ENCODE measurements around the gene PDE12. TPM values are rescaled to one million over a fixed set of nuclear protein-coding genes. Genes with fewer than 3 reads are reported as not detected.

PDE12 gene
- total and polyA plus RNA-seq, 2 donors, result 5.7 to 9.5 TPM

- Histone ChIP-seq H3K27ac (ENCODE audit: low read depth in 1 of 2, low read length in 1 of 2) (no peak overlapping the region), H3K4me3 (ENCODE audit: low read length in 2 of 2) (no peak overlapping the region), H3K27me3 (ENCODE audit: control insufficient read depth in 2 of 2, insufficient read depth in 1 of 2, low read length in 1 of 2) (peaks cover 0 to 3% of the 10 kb centered on the region in 2 donors), H3K36me3 (ENCODE audit: control insufficient read depth in 2 of 2, insufficient read depth in 2 of 2, low read length in 1 of 2) (no peaks in the 10 kb centered on the region), H3K4me1 (ENCODE audit: control insufficient read depth in 2 of 2, insufficient read depth in 2 of 2, low read length in 2 of 2) (peaks cover 0 to 4% of the 10 kb centered on the region in 2 donors), H3K9me3 (ENCODE audit: control insufficient read depth in 2 of 2, insufficient read depth in 1 of 2, low read length in 1 of 2) (no peaks in the 10 kb centered on the region)
- whole genome bisulfite sequencing, result 98% methylated on average over 1 of the region's 1 CpG
- DNase-seq (ENCODE audit: low read depth in 6 of 9, low spot score in 9 of 9), result no peak
Measured at GRCh38 chr3:57546616-57547015, 9.5 kb upstream of the PDE12 start.

GRCh38 chr3:57555306-57555705 is 768 bp upstream of the PDE12 start:
- 35% methylated on average over 8 of the region's 8 CpGs for WGBS
- Histone ChIP-seq H3K27me3 (ENCODE audit: control insufficient read depth in 2 of 2, insufficient read depth in 1 of 2, low read length in 1 of 2) (no peaks in the 10 kb centered on the region), H3K36me3 (ENCODE audit: control insufficient read depth in 2 of 2, insufficient read depth in 2 of 2, low read length in 1 of 2) (peaks cover 0 to 8% of the 10 kb centered on the region in 2 donors), H3K27ac (ENCODE audit: low read depth in 1 of 2, low read length in 1 of 2) (peak overlapping the region; percentile 84 to 93), H3K4me1 (ENCODE audit: control insufficient read depth in 2 of 2, insufficient read depth in 2 of 2, low read length in 2 of 2) (peaks cover 14 to 18% of the 10 kb centered on the region in 2 donors), H3K9me3 (ENCODE audit: control insufficient read depth in 2 of 2, insufficient read depth in 1 of 2, low read length in 1 of 2) (no peaks in the 10 kb centered on the region), H3K4me3 (ENCODE audit: low read length in 2 of 2) (peak overlapping the region; percentile 90 to 97)
- DNase-seq (ENCODE audit: low read depth in 6 of 9, low spot score in 9 of 9), result no peak

- Histone ChIP-seq H3K36me3 (ENCODE audit: control insufficient read depth in 2 of 2, insufficient read depth in 2 of 2, low read length in 1 of 2) (peaks cover 0 to 15% of the 10 kb centered on the region in 2 donors), H3K9me3 (ENCODE audit: control insufficient read depth in 2 of 2, insufficient read depth in 1 of 2, low read length in 1 of 2) (no peaks in the 10 kb centered on the region), H3K4me3 (ENCODE audit: low read length in 2 of 2) (peak overlapping the region; percentile 90 to 97), H3K27ac (ENCODE audit: low read depth in 1 of 2, low read length in 1 of 2) (peak overlapping the region; percentile 84 to 93), H3K4me1 (ENCODE audit: control insufficient read depth in 2 of 2, insufficient read depth in 2 of 2, low read length in 2 of 2) (peaks cover 14 to 18% of the 10 kb centered on the region in 2 donors), H3K27me3 (ENCODE audit: control insufficient read depth in 2 of 2, insufficient read depth in 1 of 2, low read length in 1 of 2) (no peaks in the 10 kb centered on the region)
- DNase-seq (ENCODE audit: low read depth in 6 of 9, low spot score in 9 of 9), result peak in 4 of 9 donors; percentile 8 to 29 (median 22)
- WGBS, result under 1% methylated on average over 54 of the region's 54 CpGs
Measured at GRCh38 chr3:57556459-57557084, 498 bp downstream of the PDE12 start.

GRCh38 chr3:57557085-57557537 is 1.0 kb downstream of the PDE12 start:
- peak overlapping the region; percentile 90 to 97 for H3K4me3 ChIP-seq (ENCODE audit: low read length in 2 of 2)
- DNase-seq (ENCODE audit: low read depth in 6 of 9, low spot score in 9 of 9), result peak; percentile 11 to 64 (median 30)
- no peaks in the 10 kb centered on the region for H3K27me3 ChIP-seq (ENCODE audit: control insufficient read depth in 2 of 2, insufficient read depth in 1 of 2, low read length in 1 of 2)
- H3K36me3 ChIP-seq (ENCODE audit: control insufficient read depth in 2 of 2, insufficient read depth in 2 of 2, low read length in 1 of 2), result peaks cover 0 to 15% of the 10 kb centered on the region in 2 donors
- 5% methylated on average over 29 of the region's 29 CpGs for WGBS
- H3K27ac ChIP-seq (ENCODE audit: low read depth in 1 of 2, low read length in 1 of 2), result peak overlapping the region; percentile 54 to 84
- peaks cover 14 to 18% of the 10 kb centered on the region in 2 donors for H3K4me1 ChIP-seq (ENCODE audit: control insufficient read depth in 2 of 2, insufficient read depth in 2 of 2, low read length in 2 of 2)
- H3K9me3 ChIP-seq (ENCODE audit: control insufficient read depth in 2 of 2, insufficient read depth in 1 of 2, low read length in 1 of 2), result no peaks in the 10 kb centered on the region

GRCh38 chr3:57559526-57559925 is 3.5 kb downstream of the PDE12 start:
- no peak for DNase-seq (ENCODE audit: low read depth in 6 of 9, low spot score in 9 of 9)

GRCh38 chr3:57569859-57570450 is 13.9 kb downstream of the PDE12 start:
- WGBS, result 84% methylated on average over 6 of the region's 6 CpGs

More at GRCh38 chr3:57559526-57559925, 3.5 kb downstream of the PDE12 start:
- peaks cover 3 to 17% of the 10 kb centered on the region in 2 donors for H3K36me3 ChIP-seq (ENCODE audit: control insufficient read depth in 2 of 2, insufficient read depth in 2 of 2, low read length in 1 of 2)
- H3K9me3 ChIP-seq (ENCODE audit: control insufficient read depth in 2 of 2, insufficient read depth in 1 of 2, low read length in 1 of 2), result no peaks in the 10 kb centered on the region
- H3K27me3 ChIP-seq (ENCODE audit: control insufficient read depth in 2 of 2, insufficient read depth in 1 of 2, low read length in 1 of 2), result no peaks in the 10 kb centered on the region
- peaks cover 14 to 18% of the 10 kb centered on the region in 2 donors for H3K4me1 ChIP-seq (ENCODE audit: control insufficient read depth in 2 of 2, insufficient read depth in 2 of 2, low read length in 2 of 2)
- H3K27ac ChIP-seq (ENCODE audit: low read depth in 1 of 2, low read length in 1 of 2), result no peak overlapping the region
- H3K4me3 ChIP-seq (ENCODE audit: low read length in 2 of 2), result no peak overlapping the region
- 97% methylated on average over 1 of the region's 1 CpG for WGBS

GRCh38 chr3:57570878-57571277 is 14.8 kb downstream of the PDE12 start:
- Histone ChIP-seq H3K36me3 (ENCODE audit: control insufficient read depth in 2 of 2, insufficient read depth in 2 of 2, low read length in 1 of 2) (peaks cover 18 to 55% of the 10 kb centered on the region in 2 donors), H3K4me1 (ENCODE audit: control insufficient read depth in 2 of 2, insufficient read depth in 2 of 2, low read length in 2 of 2) (no peaks in the 10 kb centered on the region), H3K9me3 (ENCODE audit: control insufficient read depth in 2 of 2, insufficient read depth in 1 of 2, low read length in 1 of 2) (no peaks in the 10 kb centered on the region), H3K4me3 (ENCODE audit: low read length in 2 of 2) (no peak overlapping the region), H3K27ac (ENCODE audit: low read depth in 1 of 2, low read length in 1 of 2) (no peak overlapping the region), H3K27me3 (ENCODE audit: control insufficient read depth in 2 of 2, insufficient read depth in 1 of 2, low read length in 1 of 2) (no peaks in the 10 kb centered on the region)
- over 99% methylated on average over 2 of the region's 2 CpGs for WGBS
- no peak for DNase-seq (ENCODE audit: low read depth in 6 of 9, low spot score in 9 of 9)

More at GRCh38 chr3:57569859-57570450, 13.9 kb downstream of the PDE12 start:
- Histone ChIP-seq H3K4me3 (ENCODE audit: low read length in 2 of 2) (no peak overlapping the region), H3K9me3 (ENCODE audit: control insufficient read depth in 2 of 2, insufficient read depth in 1 of 2, low read length in 1 of 2) (no peaks in the 10 kb centered on the region), H3K27ac (ENCODE audit: low read depth in 1 of 2, low read length in 1 of 2) (no peak overlapping the region), H3K4me1 (ENCODE audit: control insufficient read depth in 2 of 2, insufficient read depth in 2 of 2, low read length in 2 of 2) (no peaks in the 10 kb centered on the region), H3K27me3 (ENCODE audit: control insufficient read depth in 2 of 2, insufficient read depth in 1 of 2, low read length in 1 of 2) (no peaks in the 10 kb centered on the region), H3K36me3 (ENCODE audit: control insufficient read depth in 2 of 2, insufficient read depth in 2 of 2, low read length in 1 of 2) (peaks cover 18 to 57% of the 10 kb centered on the region in 2 donors)
- no peak for DNase-seq (ENCODE audit: low read depth in 6 of 9, low spot score in 9 of 9)

GRCh38 chr3:57572096-57572495 is 16.0 kb downstream of the PDE12 start:
- Histone ChIP-seq H3K4me1 (ENCODE audit: control insufficient read depth in 2 of 2, insufficient read depth in 2 of 2, low read length in 2 of 2) (no peaks in the 10 kb centered on the region), H3K9me3 (ENCODE audit: control insufficient read depth in 2 of 2, insufficient read depth in 1 of 2, low read length in 1 of 2) (no peaks in the 10 kb centered on the region), H3K27ac (ENCODE audit: low read depth in 1 of 2, low read length in 1 of 2) (no peak overlapping the region), H3K4me3 (ENCODE audit: low read length in 2 of 2) (no peak overlapping the region), H3K27me3 (ENCODE audit: control insufficient read depth in 2 of 2, insufficient read depth in 1 of 2, low read length in 1 of 2) (no peaks in the 10 kb centered on the region), H3K36me3 (ENCODE audit: control insufficient read depth in 2 of 2, insufficient read depth in 2 of 2, low read length in 1 of 2) (peaks cover 15 to 54% of the 10 kb centered on the region in 2 donors)
- no peak for DNase-seq (ENCODE audit: low read depth in 6 of 9, low spot score in 9 of 9)
- WGBS, result 94% methylated on average over 3 of the region's 3 CpGs

GRCh38 chr3:57575966-57576626 is 20.0 kb downstream of the PDE12 start:
- Histone ChIP-seq H3K27me3 (ENCODE audit: control insufficient read depth in 2 of 2, insufficient read depth in 1 of 2, low read length in 1 of 2) (no peaks in the 10 kb centered on the region), H3K4me1 (ENCODE audit: control insufficient read depth in 2 of 2, insufficient read depth in 2 of 2, low read length in 2 of 2) (no peaks in the 10 kb centered on the region), H3K9me3 (ENCODE audit: control insufficient read depth in 2 of 2, insufficient read depth in 1 of 2, low read length in 1 of 2) (no peaks in the 10 kb centered on the region), H3K27ac (ENCODE audit: low read depth in 1 of 2, low read length in 1 of 2) (no peak overlapping the region), H3K36me3 (ENCODE audit: control insufficient read depth in 2 of 2, insufficient read depth in 2 of 2, low read length in 1 of 2) (peaks cover 25 to 66% of the 10 kb centered on the region in 2 donors), H3K4me3 (ENCODE audit: low read length in 2 of 2) (no peak overlapping the region)
- no peak for DNase-seq (ENCODE audit: low read depth in 6 of 9, low spot score in 9 of 9)
- WGBS, result 97% methylated on average over 3 of the region's 3 CpGs

All from thymus (tissue), 11 donors.